Measurements from ENCODE around the gene SLU7. TPM values are rescaled to one million over a fixed set of nuclear protein-coding genes. Genes with fewer than 3 reads are reported as not detected.

Gene SLU7
- total and polyA plus RNA-seq, 9 of the 15 experiments (the other 6 are each of a cell fraction or from before 2014, with no cell fraction given), result 42.1 to 65.7 (median 54.8) TPM

DNA sequence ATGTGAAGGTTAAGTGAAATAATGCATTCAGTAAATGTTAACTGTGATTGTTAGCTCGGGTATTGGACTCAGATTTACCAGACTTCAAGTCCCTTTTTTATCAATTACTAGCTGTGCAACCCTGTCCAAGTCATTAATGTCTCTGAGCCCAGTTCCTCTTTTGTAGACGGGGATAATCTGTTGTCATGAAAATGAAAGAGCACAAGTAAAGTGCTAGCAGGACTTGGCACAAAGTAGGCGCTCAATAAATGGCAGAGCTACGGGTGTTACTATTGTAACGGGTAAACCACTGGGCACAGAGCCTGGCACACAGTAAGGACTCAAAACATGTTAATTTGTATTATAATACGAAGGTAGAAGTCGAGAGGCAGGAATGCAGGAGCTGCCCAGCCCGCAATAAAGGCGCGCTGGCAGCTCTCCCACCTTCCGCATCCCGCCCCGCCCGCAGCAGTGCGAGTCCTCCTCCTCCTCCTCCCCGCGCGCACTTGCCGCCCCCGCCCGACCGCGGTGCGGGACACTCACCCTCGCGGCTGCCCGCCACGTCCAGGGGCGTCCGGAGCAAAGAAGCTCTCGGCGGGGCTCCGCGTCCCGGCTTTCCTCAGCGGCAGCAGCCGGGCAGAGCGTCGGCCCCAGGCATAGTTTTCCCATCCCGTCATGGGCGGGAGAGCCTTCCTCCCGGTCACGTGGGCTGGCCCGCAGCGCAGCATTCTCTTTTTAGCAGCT is 48.7 kb downstream of the SLU7 start, which contains the start of gene C1QTNF2 (continued):
- TF ChIP-seq, protein P1, sequence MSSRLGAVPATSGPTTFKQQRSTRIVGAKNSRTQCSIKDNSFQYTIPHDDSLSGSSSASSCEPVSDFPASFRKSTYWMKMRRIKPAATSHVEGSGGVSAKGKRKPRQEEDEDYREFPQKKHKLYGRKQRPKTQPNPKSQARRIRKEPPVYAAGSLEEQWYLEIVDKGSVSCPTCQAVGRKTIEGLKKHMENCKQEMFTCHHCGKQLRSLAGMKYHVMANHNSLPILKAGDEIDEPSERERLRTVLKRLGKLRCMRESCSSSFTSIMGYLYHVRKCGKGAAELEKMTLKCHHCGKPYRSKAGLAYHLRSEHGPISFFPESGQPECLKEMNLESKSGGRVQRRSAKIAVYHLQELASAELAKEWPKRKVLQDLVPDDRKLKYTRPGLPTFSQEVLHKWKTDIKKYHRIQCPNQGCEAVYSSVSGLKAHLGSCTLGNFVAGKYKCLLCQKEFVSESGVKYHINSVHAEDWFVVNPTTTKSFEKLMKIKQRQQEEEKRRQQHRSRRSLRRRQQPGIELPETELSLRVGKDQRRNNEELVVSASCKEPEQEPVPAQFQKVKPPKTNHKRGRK (tag; IDR thresholded peaks at IDR 0.05), result no peak
- 0 out of 4 replicates have a peak, but pooled peaks of 1 of the 2 experiments have one; percentile 30 for TF ChIP-seq MAZ (CRISPR knock-in tag; conservative IDR thresholded peaks at IDR 0.05 in 1 of 2, IDR thresholded peaks at IDR 0.05 in 1 of 2)

DNA sequence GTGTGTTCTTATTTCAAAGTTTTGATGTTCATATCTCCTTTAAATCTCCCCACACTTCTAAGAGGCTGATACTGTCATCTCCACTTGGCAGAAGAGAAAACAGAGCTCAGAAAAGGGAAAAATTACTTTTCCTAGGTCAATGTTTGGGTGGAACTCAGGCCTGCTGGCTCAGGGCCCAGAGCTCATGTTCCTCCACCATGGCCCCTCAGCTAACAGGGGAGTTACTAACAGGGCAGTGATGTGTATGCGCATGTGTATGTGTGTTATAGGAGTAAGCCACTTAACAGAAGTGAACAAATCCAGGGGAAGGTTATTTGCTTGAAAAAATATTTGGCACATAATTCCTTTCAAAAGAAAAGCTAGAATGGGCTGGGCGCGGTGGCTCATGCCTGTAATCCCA is 51.0 kb downstream of the SLU7 start:
- no TSS peak for BruUV-seq (replicated peaks)
- intact Hi-C loops (cut with micrococcal nuclease), result no loop called here
- H4K20me1 ChIP-seq (replicated peaks; ENCODE audit: control insufficient read depth, insufficient read depth, low read length), result 0 out of 2 replicates have a peak, but pooled peaks cover 6% of the 10 kb centered on the region
- FAIRE-seq, result no peak
- no peaks in the 10 kb centered on the region for H3K9me3 ChIP-seq (replicated peaks; ENCODE audit: control insufficient read depth, insufficient read depth, low read depth, low read length)
- TF ChIP-seq ZNF324 (CRISPR knock-in tag; IDR thresholded peaks at IDR 0.05) (no peak), TFAM (CRISPR knock-in tag; conservative IDR thresholded peaks at IDR 0.05) (no peak), KLF13 (tag; IDR thresholded peaks at IDR 0.05; ENCODE audit: borderline replicate concordance, low read depth) (no peak)
- CTCF ChIA-PET (ENCODE audit: low intra/inter-chr PET ratio), result no interaction called here
- H3K27me3 ChIP-seq (ENCODE audit: control insufficient read depth in 2 of 2, insufficient read depth in 2 of 2, low read length in 2 of 2), result peaks cover 31 to 34% of the 10 kb centered on the region in 2 experiments
- no peaks in the 10 kb centered on the region for H3K9me1 ChIP-seq (ENCODE audit: control insufficient read depth, insufficient read depth, low read length)
- ATAC-seq, result no peak
- no peak for DNase-seq (ENCODE audit: extremely low read depth in 1 of 4, low spot score in 3 of 4)
- H3K4me3 ChIP-seq, result no peak overlapping the region
- H3K9ac ChIP-seq (ENCODE audit: insufficient read depth in 1 of 2, low read depth in 2 of 2, low read length in 2 of 2), result no peak overlapping the region
- H3K79me2 ChIP-seq (ENCODE audit: control insufficient read depth, insufficient read depth, low read length), result no peaks in the 10 kb centered on the region
- no peaks in the 10 kb centered on the region for H3K36me3 ChIP-seq (ENCODE audit: control insufficient read depth, insufficient read depth, low read length)
- H3K4me1 ChIP-seq (replicated peaks in 1 of 2; ENCODE audit: control insufficient read depth in 2 of 2, insufficient read depth in 2 of 2, low read length in 2 of 2), result peaks cover 11 to 13% of the 10 kb centered on the region in 2 experiments
- no peak overlapping the region for H3K4me2 ChIP-seq (ENCODE audit: insufficient read depth, low read length)
- POLR2A ChIA-PET, result interaction anchor here (0.5 kb wide), 1 partner anchor 22 kb away, joined by 3 read pairs; no protein-coding TSS in a partner anchor
- no peak overlapping the region for H3K27ac ChIP-seq (ENCODE audit: extremely low read depth, low read depth, low read length)
- in situ Hi-C loops (cut with MboI), result no loop called here
- H2AFZ ChIP-seq (ENCODE audit: low read depth, low read length), result no peak overlapping the region
- 72% methylated on average over 3 of the region's 3 CpGs for WGBS (ENCODE audit: insufficient coverage, low coverage, missing lambda C conversion rate)
